Activated CD8-positive, alpha-beta memory T cell treated with anti-CD3 and anti-CD28 coated beads for 36 hours (primary cell): ENCODE data around the gene PCBD1. TPM values are rescaled to one million over a fixed set of nuclear protein-coding genes. Genes with fewer than 3 reads are reported as not detected.

ENCODE experiments used
- CTCF ChIA-PET: fragments of 350-600 bp; sonication (Branson Sonifier 250); formaldehyde crosslinking; loops from one replicate; lab custom pipeline; 2021; ENCODE audit warnings: antibody characterized with exemption; lab: Charles Lee
- POLR2A ChIA-PET: fragments of 350-600 bp; sonication (Branson Sonifier 250); formaldehyde crosslinking; loops from one replicate; lab custom pipeline; 2021; ENCODE audit warnings: antibody characterized with exemption; lab: Charles Lee
- total RNA-seq, 2 experiments: library from RNA; stranded (reverse); gene quantifications; one replicate each; pipeline ENCODE4 v1.2.3, GENCODE V29; 2021

PCBD1 gene
- total RNA-seq, 2 experiments from 2014 or later, result 51.6 to 59.5 TPM

DNA sequence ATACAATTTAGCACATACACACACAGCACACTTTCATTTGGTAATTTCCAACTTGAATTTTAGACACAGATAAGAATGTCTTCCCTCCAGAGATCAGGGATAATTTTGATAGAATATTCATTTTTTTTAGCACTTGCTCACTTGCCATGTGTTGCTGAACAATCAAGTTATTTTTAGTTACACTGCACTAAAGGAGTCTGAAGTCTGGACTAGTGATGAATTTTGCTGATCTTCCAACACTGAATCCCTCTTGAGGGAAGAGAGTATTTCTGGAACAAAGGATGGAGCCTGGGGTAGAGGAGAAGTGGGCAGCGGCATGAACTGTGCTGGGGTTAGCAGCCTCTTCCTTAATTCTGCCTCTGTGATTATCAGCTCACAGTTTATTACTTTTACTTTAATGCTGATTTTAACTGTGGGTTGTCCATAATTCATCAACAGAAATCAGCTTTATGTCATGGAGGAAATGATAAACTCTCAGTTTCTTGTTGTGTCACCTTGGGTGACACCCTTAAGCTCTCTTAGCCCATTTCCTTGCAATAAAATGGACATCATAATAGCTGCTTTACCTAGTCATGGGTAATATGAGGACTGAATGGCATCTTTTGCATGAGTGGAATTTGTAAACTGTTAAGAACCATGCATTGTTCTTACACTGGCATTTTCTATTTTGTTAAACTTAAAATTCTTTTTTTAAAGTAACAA lies 40.6 kb downstream of the PCBD1 start:
- POLR2A ChIA-PET, result interaction anchor here (0.5 to 1.0 kb wide), 4 partner anchors 9 to 15 kb away, joined by 3 read pairs; no protein-coding TSS in a partner anchor
- CTCF ChIA-PET, result interaction anchor here (1.0 to 1.9 kb wide), 2 partner anchors 31 to 33 kb away, joined by 4 to 5 read pairs; no protein-coding TSS in a partner anchor

DNA sequence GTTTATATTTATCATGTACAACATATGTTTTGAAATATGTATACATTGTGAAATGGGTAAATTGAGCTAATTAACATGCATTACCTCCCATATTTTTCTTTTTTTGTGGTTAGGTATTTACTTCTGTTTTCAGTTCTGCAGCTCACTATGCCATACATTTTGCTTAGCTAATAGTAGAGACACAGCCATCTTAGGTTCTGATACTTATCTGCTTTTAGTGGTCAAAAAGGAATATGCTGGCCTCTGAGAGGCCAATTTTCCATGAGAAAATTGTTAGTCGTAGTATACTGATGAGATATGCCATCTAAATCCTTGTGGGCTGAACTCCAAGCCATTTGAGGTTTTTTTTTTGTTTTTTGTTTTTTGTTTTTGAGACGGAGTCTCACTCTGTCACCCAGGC lies 41.6 kb downstream of the PCBD1 start:
- POLR2A ChIA-PET, result no interaction called here

DNA sequence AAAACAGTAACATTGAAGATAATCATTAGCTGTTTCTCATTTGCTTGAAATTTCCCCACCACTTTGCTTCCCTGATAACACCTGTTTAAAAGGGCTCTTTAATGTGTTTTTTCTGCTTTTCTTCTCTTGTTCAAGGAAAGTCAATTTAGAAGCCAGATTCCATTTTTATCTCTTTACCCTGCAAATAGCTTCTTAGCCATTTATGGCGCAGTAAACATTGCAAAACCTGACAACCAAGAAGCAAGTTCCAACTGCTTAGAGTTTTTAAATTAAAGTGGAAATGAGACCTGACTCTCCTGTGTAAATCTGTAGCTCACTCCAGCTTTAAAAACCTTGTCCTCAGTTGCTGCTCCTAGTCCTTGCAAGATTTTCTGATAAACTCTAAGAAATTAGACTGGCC lies 42.5 kb downstream of the PCBD1 start:
- ChIA-PET POLR2A (interaction anchor here (1.1 kb wide), 1 partner anchor 12 kb away, joined by 3 read pairs; no protein-coding TSS in a partner anchor), CTCF (interaction anchor here (0.6 to 1.9 kb wide), 2 partner anchors 35 to 426 kb away, joined by 3 to 4 read pairs; no protein-coding TSS in a partner anchor)

More for the DNA sequence above, 41.6 kb downstream of the PCBD1 start:
- CTCF ChIA-PET, result interaction anchor here (1.0 to 1.9 kb wide), 2 partner anchors 29 to 34 kb away, joined by 3 to 4 read pairs; no protein-coding TSS in a partner anchor

DNA sequence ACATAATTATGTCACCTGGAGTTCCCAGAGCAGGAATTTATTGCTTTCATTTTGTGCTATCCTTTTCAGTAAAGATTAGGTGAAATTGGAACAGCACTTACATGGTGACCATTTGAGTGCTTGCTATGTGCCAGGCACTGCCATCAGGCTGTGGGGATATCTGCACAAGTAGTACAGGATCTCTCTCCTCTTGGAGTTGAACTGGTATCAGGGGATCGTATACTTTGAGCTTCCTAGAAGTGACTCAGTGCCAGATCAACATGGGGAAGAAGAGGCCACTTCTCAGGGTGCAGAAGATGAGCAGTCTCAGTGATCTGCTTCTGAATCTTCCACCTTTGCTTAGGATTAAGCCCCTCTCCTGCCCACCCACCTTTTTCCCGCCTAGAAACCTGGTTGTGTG lies 43.1 kb downstream of the PCBD1 start:
- POLR2A ChIA-PET, result interaction anchor here (1.1 kb wide), 1 partner anchor 12 kb away, joined by 3 read pairs; no protein-coding TSS in a partner anchor
- CTCF ChIA-PET, result no interaction called here

DNA sequence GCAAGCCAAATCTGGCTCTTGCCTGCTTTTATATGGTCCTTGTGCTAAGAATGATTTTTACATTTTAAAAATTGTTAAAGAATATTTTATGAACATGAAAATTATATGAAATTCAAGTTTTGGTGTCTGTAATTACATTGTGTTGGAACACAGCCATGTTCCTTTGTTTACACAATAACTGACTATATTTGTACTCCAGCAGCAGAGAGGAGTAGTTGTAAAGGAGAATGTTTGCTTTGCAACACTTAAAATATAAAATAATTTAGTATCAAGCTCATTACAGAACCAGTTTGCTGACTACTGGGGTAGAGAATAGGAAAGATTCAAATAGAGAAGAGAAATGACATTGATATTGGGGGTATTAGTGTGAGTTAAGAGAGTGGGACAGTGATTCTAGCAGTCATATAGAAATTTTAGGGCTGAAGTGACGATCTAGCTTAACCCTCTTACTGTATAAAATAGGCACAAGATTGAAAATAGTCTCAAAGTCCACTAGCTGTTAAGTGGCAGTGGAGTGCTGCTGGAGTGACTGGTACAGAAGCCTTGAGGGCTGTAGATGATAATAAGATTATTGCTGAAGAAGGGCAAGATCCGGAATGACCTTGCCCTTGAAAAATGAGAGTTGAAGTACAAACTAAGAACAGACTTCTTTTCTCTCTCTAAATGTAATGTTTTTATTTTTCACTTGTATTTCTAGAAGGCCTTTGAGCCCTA lies 44.4 kb downstream of the PCBD1 start:
- POLR2A ChIA-PET, result no interaction called here
- CTCF ChIA-PET, result no interaction called here

DNA sequence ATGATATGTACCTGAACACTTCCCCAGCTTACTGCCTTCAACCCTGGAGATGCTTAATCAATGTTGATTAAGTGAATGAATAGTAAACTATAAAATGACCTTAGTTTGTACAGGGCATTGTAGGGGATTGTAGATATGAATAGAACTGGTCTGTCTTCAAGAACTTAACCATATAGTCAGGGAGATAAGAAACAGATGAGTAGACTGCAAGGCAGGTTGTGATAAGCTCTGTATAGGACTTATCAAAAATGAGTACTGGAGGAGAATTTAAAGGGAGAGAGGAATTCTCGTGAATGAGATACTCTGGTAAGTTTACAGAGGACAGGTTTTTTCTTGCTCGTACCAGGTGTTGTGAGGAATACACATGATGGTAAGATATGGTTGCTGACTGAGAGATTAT lies 45.0 kb downstream of the PCBD1 start:
- POLR2A ChIA-PET, result no interaction called here
- CTCF ChIA-PET, result no interaction called here

DNA sequence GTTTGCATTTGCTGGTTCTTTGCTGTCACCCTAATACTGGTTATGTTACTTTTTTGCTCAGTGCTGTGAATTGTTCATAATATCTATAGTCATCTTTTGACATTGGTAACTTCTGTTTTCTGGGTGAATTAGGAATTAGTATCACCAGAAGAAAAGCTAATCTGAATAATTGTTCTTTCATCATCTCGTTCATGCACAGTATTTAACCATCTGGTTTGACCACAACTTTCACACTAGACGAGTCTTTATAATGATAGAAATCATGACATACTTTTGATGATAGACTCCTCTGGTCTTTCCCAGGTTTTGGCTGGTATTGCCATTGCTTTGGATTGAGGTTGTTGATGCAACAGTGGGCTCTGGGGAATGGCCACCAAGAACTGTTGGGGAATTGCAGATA lies 47.5 kb downstream of the PCBD1 start:
- POLR2A ChIA-PET, result no interaction called here
- CTCF ChIA-PET, result interaction anchor here (1.5 kb wide), 1 partner anchor 20 kb away, joined by 3 read pairs; no protein-coding TSS in a partner anchor

DNA sequence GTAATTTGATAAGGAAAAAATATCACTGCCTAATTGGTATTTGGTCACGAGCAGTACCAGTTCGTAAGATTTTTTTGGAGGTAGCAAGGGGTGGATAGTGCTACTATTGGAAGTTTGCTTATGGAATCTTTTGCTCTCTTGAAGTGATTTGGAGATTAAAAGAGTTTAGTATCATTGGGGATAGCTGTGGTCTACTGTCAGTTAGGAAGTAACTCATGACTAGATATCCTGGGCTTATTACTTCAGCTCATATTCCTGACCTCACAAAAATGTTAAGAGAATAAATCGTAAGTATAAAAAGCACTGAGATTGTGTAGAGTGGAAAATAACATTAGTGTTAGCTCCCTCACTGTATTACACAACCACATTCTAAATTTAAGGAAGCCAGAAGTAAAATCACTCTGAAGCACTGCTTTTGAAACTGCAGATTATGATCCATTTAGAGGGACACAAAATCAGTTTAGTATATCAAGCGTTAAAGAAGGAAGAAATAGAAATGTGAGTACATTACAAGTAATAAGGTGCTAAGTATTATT lies 50.0 kb downstream of the PCBD1 start:
- POLR2A ChIA-PET, result interaction anchor here (1.2 kb wide), 1 partner anchor 10 kb away, joined by 3 read pairs; no protein-coding TSS in a partner anchor

DNA sequence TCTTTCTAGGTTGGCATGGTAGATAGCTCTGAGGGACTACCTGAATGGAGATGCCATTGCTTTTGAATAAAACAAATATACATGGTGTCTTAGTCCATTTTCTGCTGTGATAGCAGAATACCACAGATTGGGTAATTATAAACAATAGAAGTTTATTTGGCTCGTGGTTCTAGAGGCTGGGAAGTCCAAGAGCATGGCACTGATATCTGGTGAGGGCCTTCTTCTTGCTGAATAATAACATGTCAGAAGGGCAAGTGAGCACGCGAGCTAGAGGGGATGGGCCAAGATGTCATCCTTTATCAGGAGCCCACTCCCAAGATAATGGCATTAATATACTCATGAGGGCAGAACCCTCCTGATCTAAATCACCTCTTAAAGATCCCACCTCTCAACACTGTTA lies 50.7 kb downstream of the PCBD1 start:
- POLR2A ChIA-PET, result interaction anchor here (1.2 kb wide), 1 partner anchor 10 kb away, joined by 3 read pairs; no protein-coding TSS in a partner anchor
- CTCF ChIA-PET, result no interaction called here

More for the DNA sequence above, 50.0 kb downstream of the PCBD1 start:
- CTCF ChIA-PET, result no interaction called here

DNA sequence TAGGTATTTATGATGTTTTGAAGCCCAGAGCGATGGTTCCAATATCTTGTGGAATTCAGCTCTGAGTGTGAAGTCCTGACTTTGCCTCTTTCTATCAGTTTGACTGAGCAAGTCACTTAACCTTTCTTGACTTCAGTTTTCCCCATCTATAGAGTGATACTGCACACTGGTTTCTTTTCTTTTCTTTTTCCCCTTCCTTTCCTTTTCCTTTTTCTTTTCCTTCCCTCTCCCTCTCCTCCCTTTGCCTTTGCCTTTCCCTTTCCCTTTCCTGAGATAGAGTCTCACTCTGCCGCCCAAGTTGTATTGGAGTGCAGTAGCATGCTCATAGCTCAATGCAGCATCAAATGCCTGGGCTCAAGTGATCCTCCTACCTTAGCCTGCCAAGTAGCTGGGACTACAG lies 52.0 kb downstream of the PCBD1 start:
- POLR2A ChIA-PET, result no interaction called here
- CTCF ChIA-PET, result interaction anchor here (1.1 to 1.4 kb wide), 2 partner anchors 51 to 335 kb away, joined by 4 read pairs; no protein-coding TSS in a partner anchor

DNA sequence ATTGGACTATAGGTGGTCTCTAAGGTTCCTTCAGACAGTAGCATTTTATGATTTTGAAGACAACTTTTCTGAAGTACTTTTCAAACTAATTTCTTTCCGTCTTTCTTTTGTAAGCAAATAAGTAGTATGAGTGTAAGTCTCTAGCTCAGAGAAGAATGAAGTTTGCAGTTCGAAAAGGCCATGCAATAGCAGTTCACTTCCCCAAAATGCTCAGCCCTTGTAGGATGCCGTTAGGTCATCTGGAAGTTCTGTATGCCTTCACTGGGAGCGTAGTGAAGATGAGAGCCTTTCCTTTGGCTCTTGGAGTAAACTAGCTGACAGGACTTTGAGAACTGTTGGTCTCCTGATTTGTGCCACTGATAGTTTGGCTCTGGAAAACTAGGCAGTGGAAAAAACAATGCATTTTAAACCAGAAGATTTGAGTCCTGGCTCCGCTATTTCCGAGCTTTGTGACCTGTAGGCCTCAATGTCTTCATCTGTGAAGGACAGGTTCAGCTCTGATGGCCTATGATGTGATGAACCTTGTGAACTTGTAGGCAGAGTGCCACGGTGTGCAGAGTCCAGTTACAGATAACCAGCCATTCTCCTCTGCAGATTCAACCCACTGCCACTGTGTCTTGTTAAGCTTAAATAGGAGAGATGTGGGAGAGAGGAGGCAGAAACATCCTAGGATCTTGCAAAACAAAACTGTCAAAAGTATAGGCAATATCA lies 53.8 kb downstream of the PCBD1 start:
- POLR2A ChIA-PET, result interaction anchor here (1.0 kb wide), 1 partner anchor 13 kb away, joined by 3 read pairs; no protein-coding TSS in a partner anchor
- CTCF ChIA-PET, result interaction anchor here (1.5 kb wide), 1 partner anchor 14 kb away, joined by 3 read pairs; no protein-coding TSS in a partner anchor

DNA sequence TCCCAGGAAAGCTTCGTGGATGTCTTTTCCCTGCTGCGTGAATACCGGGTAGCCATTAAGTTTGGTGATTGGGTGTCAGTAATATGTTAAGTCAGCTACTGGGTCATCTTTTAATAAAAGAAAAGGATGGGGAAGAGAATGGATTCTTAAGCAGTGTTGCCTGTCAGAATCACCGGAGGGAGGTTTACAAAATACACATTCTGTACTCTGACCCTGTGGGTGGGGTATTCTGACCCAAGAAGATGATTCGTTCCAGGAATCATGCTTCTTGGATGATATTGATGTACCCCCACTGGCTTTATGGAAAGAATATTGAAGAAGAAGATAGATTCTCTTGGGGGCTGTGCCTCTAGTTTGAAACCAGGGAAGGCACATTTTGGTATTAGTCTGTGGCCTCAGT lies 54.3 kb downstream of the PCBD1 start:
- CTCF ChIA-PET, result interaction anchor here (1.5 kb wide), 1 partner anchor 15 kb away, joined by 3 read pairs; no protein-coding TSS in a partner anchor
- POLR2A ChIA-PET, result interaction anchor here (1.2 to 1.4 kb wide), 2 partner anchors 12 to 54 kb away, joined by 3 read pairs; no protein-coding TSS in a partner anchor

DNA sequence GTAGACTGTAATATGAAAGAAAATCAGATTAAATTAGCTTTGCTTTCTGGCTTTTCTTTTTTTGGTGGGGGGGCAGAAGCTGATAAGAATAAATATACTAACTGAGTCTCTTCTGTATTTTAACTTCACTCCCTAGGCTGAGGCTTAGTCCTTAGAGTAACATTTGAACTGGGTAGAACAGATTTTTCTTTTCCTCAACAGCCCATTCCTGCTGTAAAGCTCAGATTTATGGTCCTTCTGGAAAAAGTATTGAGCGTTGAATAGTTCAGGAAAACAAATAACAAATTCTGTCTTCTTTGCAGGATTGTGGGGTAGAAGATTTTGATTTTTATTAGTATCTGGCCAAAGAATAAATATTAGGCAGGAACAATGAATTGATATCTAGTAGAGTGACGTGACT lies 54.8 kb downstream of the PCBD1 start:
- CTCF ChIA-PET, result interaction anchor here (1.5 kb wide), 1 partner anchor 15 kb away, joined by 3 read pairs; no protein-coding TSS in a partner anchor
- POLR2A ChIA-PET, result interaction anchor here (1.2 to 1.4 kb wide), 3 partner anchors 12 to 54 kb away, joined by 3 to 5 read pairs (median 3); no protein-coding TSS in a partner anchor

Other genes with a start within 250 kb of the PCBD1 start
- under 1 TPM in 1 of 2 experiments, not detected in 1; 0.04 TPM for gene ADAMTS14, start 216.1 kb downstream of the PCBD1 start, total RNA-seq
- not detected for gene TBATA, start 103.2 kb downstream of the PCBD1 start, total RNA-seq
- 10 to 100 TPM; 51.4 to 56.5 TPM for gene SGPL1, start 72.6 kb downstream of the PCBD1 start, total RNA-seq